OCI-LY7 (cell line): ENCODE results near the gene IMPDH1. TPM values are rescaled to one million over a fixed set of nuclear protein-coding genes. Genes with fewer than 3 reads are reported as not detected.

Source experiments
- BruUV-seq: library from RNA; stranded (reverse); fragments of 400-500 nt; replicated peaks from 2 replicates; lab custom pipeline; 2021; lab: Mats Ljungman, UMichigan
- CTCF ChIA-PET: fragments of 300-600 bp; sonication (Branson Sonifier 250); formaldehyde crosslinking; loops from one replicate; lab custom pipeline; 2022; ENCODE audit warnings: antibody characterized with exemption; ENCODE audit not compliant: unreplicated experiment; lab: Charles Lee
- POLR2A ChIA-PET: fragments of 300-600 bp; sonication (Branson Sonifier 250); formaldehyde crosslinking; loops from one replicate; lab custom pipeline; 2022; ENCODE audit warnings: antibody characterized with exemption; lab: Charles Lee
- DNase-seq: peaks from one replicate; pipeline ENCODE4 v3.0.0-alpha.2; 2015; ENCODE audit warnings: low spot score
- H2AFZ ChIP-seq: fragments of 200-600 bp; sonication (generic), shearing (Covaris generic); 2 replicates; pipeline ENCODE4 v1.6.1; 2014; ENCODE audit warnings: mild to moderate bottlenecking, antibody characterized with exemption, low read length, moderate library complexity
- H3K27ac ChIP-seq: fragments of 200-600 bp; sonication (generic); 2 replicates; pipeline ENCODE4 v1.5.1; 2014; ENCODE audit warnings: mixed run types, low read depth, mild to moderate bottlenecking, moderate library complexity, low read length, inconsistent platforms; ENCODE audit not compliant: poor library complexity, severe bottlenecking
- H3K36me3 ChIP-seq: fragments of 200-600 bp; sonication (generic); 2 replicates; pipeline ENCODE4 v1.6.1; 2014; ENCODE audit warnings: mild to moderate bottlenecking, antibody characterized with exemption, low read length, moderate library complexity, mixed read lengths; ENCODE audit not compliant: insufficient read depth
- H3K4me1 ChIP-seq: fragments of 200-600 bp; sonication (generic); 2 replicates; pipeline ENCODE4 v1.5.1; 2014; ENCODE audit warnings: mild to moderate bottlenecking, low read length; ENCODE audit not compliant: insufficient read depth, poor library complexity, severe bottlenecking
- H3K4me2 ChIP-seq: fragments of 200-600 bp; sonication (generic); 2 replicates; pipeline ENCODE4 v1.6.1; 2014; ENCODE audit warnings: mild to moderate bottlenecking, low read length
- H3K4me3 ChIP-seq: fragments of 200-600 bp; sonication (generic); 2 replicates; pipeline ENCODE4 v1.5.1; 2014; ENCODE audit warnings: mild to moderate bottlenecking, low read depth, low read length; ENCODE audit not compliant: poor library complexity, severe bottlenecking
- H3K79me2 ChIP-seq: fragments of 200-600 bp; sonication (generic); 2 replicates; pipeline ENCODE4 v1.6.1; 2016; ENCODE audit warnings: low read depth, mild to moderate bottlenecking, low read length, moderate library complexity, mixed read lengths; ENCODE audit not compliant: insufficient read depth
- H3K9me2 ChIP-seq: fragments of 200-600 bp; sonication (generic); 2 replicates; pipeline ENCODE4 v1.6.1; 2016; ENCODE audit warnings: mild to moderate bottlenecking, low read length, mixed read lengths; ENCODE audit not compliant: insufficient read depth
- H3K9me3 ChIP-seq: fragments of 200-600 bp; sonication (generic); 2 replicates; pipeline ENCODE4 v1.6.1; 2014; ENCODE audit warnings: mild to moderate bottlenecking, mixed run types, low read length, mixed read lengths
- H4K20me1 ChIP-seq: fragments of 200-600 bp; sonication (generic); 2 replicates; pipeline ENCODE4 v1.6.1; 2014; ENCODE audit warnings: mild to moderate bottlenecking, antibody characterized with exemption, low read length, moderate library complexity, mixed read lengths; ENCODE audit not compliant: insufficient read depth
- EZH2phosphoT487 ChIP-seq: fragments of 200-600 bp; sonication (generic); IDR thresholded peaks from 2 replicates; pipeline ENCODE4 v1.6.1; 2018; ENCODE audit warnings: low read depth, borderline replicate concordance, mild to moderate bottlenecking, mixed run types, antibody characterized with exemption, low read length, moderate library complexity, mixed read lengths
- intact Hi-C: fragments of 100-400 bp; cut with micrococcal nuclease; formaldehyde crosslinking; loops from one replicate; pipeline ENCODE4 v1.10.0; 2022; ENCODE audit not compliant: unreplicated experiment
- total RNA-seq, 2 experiments: library from RNA; depleted of rRNA in 1 of 2; stranded (reverse); fragments of >200 nt in 1 of 2; shearing (Covaris generic) in 1 of 2; gene quantifications; 2 replicates each; pipeline ENCODE4 v1.2.3, GENCODE V29; 2014 to 2022
- TF ChIP-seq, protein P1 (sequence below): fragments of 200-600 bp; sonication (generic); conservative IDR thresholded peaks from 2 replicates; pipeline ENCODE4 v1.5.1; 2014; ENCODE audit warnings: mild to moderate bottlenecking, antibody characterized with exemption, low read length, moderate library complexity, mixed read lengths

IMPDH1 gene
- total RNA-seq, 2 experiments from 2014 or later: 26.6 to 50.5 TPM

DNA sequence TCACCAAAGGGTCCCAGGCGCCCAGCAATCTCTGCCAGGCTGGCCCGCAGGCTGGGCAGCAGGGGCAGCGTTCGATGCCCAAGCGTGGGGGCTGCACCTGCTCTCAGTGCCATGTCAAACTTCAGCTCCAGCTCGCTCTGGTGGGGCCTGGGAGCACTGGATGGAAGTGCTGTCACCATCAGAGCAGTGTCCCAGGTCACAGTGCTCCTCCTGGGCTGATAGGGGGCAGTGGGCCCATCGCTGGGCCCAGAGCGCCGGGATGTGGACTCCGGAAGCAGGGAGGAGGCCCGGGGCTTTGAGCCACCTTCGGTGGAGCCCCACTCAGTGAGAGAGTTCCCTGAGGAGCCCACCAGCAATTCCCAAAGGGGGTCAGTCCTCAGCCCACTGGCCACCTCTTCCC is 50.4 kb downstream of the IMPDH1 start:
- Histone ChIP-seq H3K4me2 (no peak overlapping the region), H3K4me3 (no peak overlapping the region), H3K4me1 (no peaks in the 10 kb centered on the region), H3K27ac (no peak overlapping the region), H3K9me3 (no peaks in the 10 kb centered on the region), H4K20me1 (no peaks in the 10 kb centered on the region), H2AFZ (no peak overlapping the region), H3K79me2 (no peaks in the 10 kb centered on the region), H3K36me3 (no peaks in the 10 kb centered on the region), H3K9me2 (no peaks in the 10 kb centered on the region)
- TF ChIP-seq, protein P1, sequence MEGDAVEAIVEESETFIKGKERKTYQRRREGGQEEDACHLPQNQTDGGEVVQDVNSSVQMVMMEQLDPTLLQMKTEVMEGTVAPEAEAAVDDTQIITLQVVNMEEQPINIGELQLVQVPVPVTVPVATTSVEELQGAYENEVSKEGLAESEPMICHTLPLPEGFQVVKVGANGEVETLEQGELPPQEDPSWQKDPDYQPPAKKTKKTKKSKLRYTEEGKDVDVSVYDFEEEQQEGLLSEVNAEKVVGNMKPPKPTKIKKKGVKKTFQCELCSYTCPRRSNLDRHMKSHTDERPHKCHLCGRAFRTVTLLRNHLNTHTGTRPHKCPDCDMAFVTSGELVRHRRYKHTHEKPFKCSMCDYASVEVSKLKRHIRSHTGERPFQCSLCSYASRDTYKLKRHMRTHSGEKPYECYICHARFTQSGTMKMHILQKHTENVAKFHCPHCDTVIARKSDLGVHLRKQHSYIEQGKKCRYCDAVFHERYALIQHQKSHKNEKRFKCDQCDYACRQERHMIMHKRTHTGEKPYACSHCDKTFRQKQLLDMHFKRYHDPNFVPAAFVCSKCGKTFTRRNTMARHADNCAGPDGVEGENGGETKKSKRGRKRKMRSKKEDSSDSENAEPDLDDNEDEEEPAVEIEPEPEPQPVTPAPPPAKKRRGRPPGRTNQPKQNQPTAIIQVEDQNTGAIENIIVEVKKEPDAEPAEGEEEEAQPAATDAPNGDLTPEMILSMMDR: no peak
- TF ChIP-seq EZH2phosphoT487: no peak
- CTCF ChIA-PET: no interaction called here
- intact Hi-C loops: no loop called here
- POLR2A ChIA-PET: interaction anchor here (0.5 to 0.8 kb wide), 3 partner anchors 14 to 438 kb away, joined by 3 to 4 read pairs (median 3); no protein-coding TSS in a partner anchor
- no peak for DNase-seq
- no TSS peak for BruUV-seq

DNA sequence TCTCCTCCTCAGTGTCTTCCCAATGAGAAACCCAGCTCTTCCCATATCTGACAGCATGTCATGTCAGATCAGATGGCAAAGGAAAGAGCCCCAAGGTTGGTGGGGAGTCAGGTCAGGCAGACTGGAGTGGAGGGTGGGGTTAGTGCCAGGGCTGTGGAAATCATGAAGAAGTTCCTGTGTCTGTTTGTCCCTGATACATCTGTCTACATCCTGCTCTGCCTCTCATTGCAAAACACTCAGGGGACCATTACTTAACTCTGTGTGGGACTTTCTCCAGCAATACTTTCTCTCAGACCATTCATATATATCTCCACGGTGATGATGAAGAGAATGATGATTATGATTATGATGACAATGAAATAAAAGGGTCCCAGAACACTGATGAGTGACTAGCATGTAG is 51.5 kb downstream of the IMPDH1 start:
- no peaks in the 10 kb centered on the region for H3K4me1 ChIP-seq
- no peak overlapping the region for H3K4me2 ChIP-seq
- no peak overlapping the region for H3K4me3 ChIP-seq
- no peaks in the 10 kb centered on the region for H3K9me2 ChIP-seq
- H3K36me3 ChIP-seq: no peaks in the 10 kb centered on the region
- intact Hi-C loops: no loop called here
- ChIA-PET POLR2A (interaction anchor here (0.8 to 1.6 kb wide), 3 partner anchors 11 to 15 kb away, joined by 3 to 4 read pairs (median 4); no protein-coding TSS in a partner anchor), CTCF (interaction anchor here (0.6 to 1.3 kb wide), 2 partner anchors 11 to 101 kb away, joined by 3 to 4 read pairs; no protein-coding TSS in a partner anchor)
- no peak overlapping the region for H3K27ac ChIP-seq
- H3K79me2 ChIP-seq: no peaks in the 10 kb centered on the region
- no peak overlapping the region for H2AFZ ChIP-seq
- TF ChIP-seq, protein P1: no peak
- no peak for TF ChIP-seq EZH2phosphoT487
- no peaks in the 10 kb centered on the region for H4K20me1 ChIP-seq
- BruUV-seq: no TSS peak
- H3K9me3 ChIP-seq: no peaks in the 10 kb centered on the region
- no peak for DNase-seq

DNA sequence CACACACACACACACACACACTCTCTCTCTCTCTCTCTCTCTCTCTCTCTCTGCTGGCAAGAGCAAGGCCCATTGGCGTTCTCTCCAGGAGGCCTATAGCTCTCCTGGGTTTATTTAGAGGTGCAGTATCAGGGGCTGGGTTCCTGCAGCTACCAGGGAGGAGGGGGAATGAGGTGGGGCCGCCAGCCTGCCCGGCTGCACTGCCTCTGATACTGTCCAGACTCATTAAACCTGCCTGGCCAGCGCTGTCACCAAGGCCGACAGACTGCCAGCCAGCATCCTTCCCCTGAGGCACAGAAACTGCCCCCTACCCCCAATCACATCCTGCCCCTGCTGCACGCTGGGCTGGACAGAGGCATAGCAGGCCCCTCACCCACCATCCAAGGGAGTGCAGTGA is 52.6 kb downstream of the IMPDH1 start:
- no TSS peak for BruUV-seq
- CTCF ChIA-PET: interaction anchor here (1.3 kb wide), 1 partner anchor 10 kb away, joined by 4 read pairs; no protein-coding TSS in a partner anchor
- no peaks in the 10 kb centered on the region for H3K4me1 ChIP-seq
- POLR2A ChIA-PET: interaction anchor here (0.8 to 1.6 kb wide), 2 partner anchors 12 to 16 kb away, joined by 4 read pairs; no protein-coding TSS in a partner anchor
- no peaks in the 10 kb centered on the region for H4K20me1 ChIP-seq
- H3K79me2 ChIP-seq: no peaks in the 10 kb centered on the region
- DNase-seq: no peak
- TF ChIP-seq EZH2phosphoT487: no peak
- TF ChIP-seq, protein P1: no peak
- no peaks in the 10 kb centered on the region for H3K9me2 ChIP-seq
- intact Hi-C loops: no loop called here
- H2AFZ ChIP-seq: no peak overlapping the region
- no peak overlapping the region for H3K27ac ChIP-seq
- H3K9me3 ChIP-seq: no peaks in the 10 kb centered on the region
- H3K4me2 ChIP-seq: no peak overlapping the region
- H3K36me3 ChIP-seq: no peaks in the 10 kb centered on the region
- no peak overlapping the region for H3K4me3 ChIP-seq
